Heart left ventricle (tissue), 16 donors: ENCODE measurements around the gene HMCN2. TPM values are rescaled to one million over a fixed set of nuclear protein-coding genes. Genes with fewer than 3 reads are reported as not detected.

Experiments used
- ATAC-seq, 4 donors: fragments of 200-7000 bp; cut with Tn5 transposase; one replicate each; pipeline ENCODE4 v1.9.1; 2020 to 2022; ENCODE audit warnings: moderate library complexity in 4 of 4, mild to moderate bottlenecking in 3 of 4, moderate number of reproducible peaks in 1 of 4
- DNase-seq, 5 donors: peaks; one replicate each; pipeline ENCODE4 v3.0.0-alpha.2; 2020
- H3K27ac ChIP-seq, 12 donors: fragments of 200-600 bp; sonication (generic) in 4 of 12; one replicate each; pipeline versions ENCODE4 v1.5.0 to v1.8.0; 2016 to 2022; ENCODE audit warnings: mild to moderate bottlenecking in 2 of 12
- H3K27me3 ChIP-seq, 9 donors: fragments of 200-600 bp; sonication (generic) in 2 of 9; one replicate each; pipeline versions ENCODE4 v1.5.1 to v1.8.0; 2016 to 2022; ENCODE audit warnings: mild to moderate bottlenecking in 3 of 9
- H3K36me3 ChIP-seq, 9 donors: fragments of 200-600 bp; sonication (generic) in 2 of 9; one replicate each; pipeline versions ENCODE4 v1.5.0 to v1.8.0; 2018 to 2022; ENCODE audit warnings: mild to moderate bottlenecking in 2 of 9
- H3K4me1 ChIP-seq, 12 donors: fragments of 200-600 bp; sonication (generic) in 4 of 12; one replicate each; pipeline versions ENCODE4 v1.5.0 to v1.8.0; 2016 to 2022; ENCODE audit warnings: mild to moderate bottlenecking in 3 of 12
- H3K4me3 ChIP-seq, 12 donors: fragments of 200-600 bp; sonication (generic) in 4 of 12; one replicate each; pipeline versions ENCODE4 v1.5.0 to v1.8.0; 2017 to 2022; ENCODE audit warnings: mild to moderate bottlenecking in 9 of 12, moderate library complexity in 4 of 12
- H3K9me3 ChIP-seq, 12 donors: fragments of 200-600 bp; sonication (generic) in 4 of 12; one replicate each; pipeline versions ENCODE4 v1.5.0 to v1.8.0; 2016 to 2022; ENCODE audit warnings: mild to moderate bottlenecking in 1 of 12
- POLR2A ChIP-seq, 2 donors: fragments of 450-650 bp; IDR thresholded peaks; one replicate each; pipeline ENCODE4 v1.6.1; 2017; ENCODE audit warnings: antibody characterized with exemption in 2 of 2, mild to moderate bottlenecking in 2 of 2, moderate library complexity in 2 of 2
- WGBS, 4 donors: extraction: QIAGEN DNeasy Blood & Tissue Kit in 2 of 4; methylation state at CpG; one replicate each; pipeline versions ENCODE4 v1.1.5 to v1.1.7; 2013 to 2018; 5-methylcytosine and 5-hydroxymethylcytosine counted together
- intact Hi-C, 10 donors: fragments of 100-400 bp; cut with DNase I; formaldehyde crosslinking; loops; one replicate each; pipeline versions ENCODE4 v1.11.1 to v1.14.2; 2022
- polyA plus RNA-seq, 2 donors: library from polyadenylated mRNA; stranded (reverse); fragments of 200-250 nt; gene quantifications; one replicate each; pipeline ENCODE4 v1.2.3, GENCODE V29; 2013
- total RNA-seq, 9 donors: library from RNA; depleted of rRNA in 2 of 9; stranded (reverse); fragments of >200 nt in 2 of 9; fragmentation: NEBNext Ultra II Directional in 3 of 9; extraction: Animal tissue kit (Norgen Biotek cat#: 25700) in 3 of 9; gene quantifications; one replicate each; pipeline versions ENCODE4 v1.1.0 to v1.2.4, GENCODE V29; 2016 to 2023
- TF ChIP-seq, protein P1 (sequence below), 12 donors: fragments of 200-600 bp; sonication (generic) in 4 of 12; IDR thresholded peaks; one replicate each; pipeline versions ENCODE4 v1.5.0 to v1.8.0; 2018 to 2022; ENCODE audit warnings: antibody characterized with exemption in 12 of 12, mild to moderate bottlenecking in 5 of 12
- donor health status: ischemic (EF 13 %, LVEDD 7.1; RV severe dilation, severe dysfunction).
- donor health status: healthy with polysubstance abuse.
- donor health status: DM: no; HTN: yes; CAD: no.
- donor health status: DM: no; HTN: no; CAD: no.
- donor health status: ischemic (EF 25% LVEDD 6.9; RV normal size, moderate dysfunction).
- donor health status: ischemic (EF 25% LVEDD 5.7; RV mildly dilated, moderate dysfunction).
- donor health status: healthy.
- donor health status: DM: yes; HTN: yes; CAD: no.
- donor health status: ischemic (EF 35%, LVEDD 5.7; RV mildly dilated, moderate dysfunction).
- donor health status: nonischemic (EF 11% LVEDD 7.7; RV severe dilation, severe dysfunction).
- donor health status: DM: yes; HTN: yes; CAD: no.
- donor health status: PGD.
- donor health status: ischemic (EF 29% LVEDD 5.4; RV normal size, mild dysfunction).
- donor health status: nonischemic (EF 23%, LVEDD 6.1; RV moderate dilation, normal function).

The HMCN2 gene
- total and polyA plus RNA-seq, 11 donors, result 2.3 to 10.4 (median 4.3) TPM

DNA sequence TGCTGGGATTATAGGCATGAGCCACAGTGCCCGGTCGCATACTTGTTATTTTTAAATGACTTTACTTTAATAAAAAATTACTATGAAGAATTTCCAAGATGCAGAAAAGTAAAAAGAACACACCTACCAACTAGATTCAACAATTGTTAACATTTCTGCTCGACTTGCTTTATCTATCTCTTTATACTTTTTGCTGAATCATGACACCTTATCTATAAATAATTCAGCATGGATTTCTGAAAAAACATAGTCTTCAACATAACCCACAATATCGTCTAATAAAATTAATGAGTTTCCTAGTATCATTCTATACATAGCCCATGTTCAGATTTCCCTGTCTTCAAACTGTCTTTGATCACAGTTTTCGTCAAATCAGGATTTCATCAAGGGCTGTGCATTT is 25.9 kb downstream of the HMCN2 start:
- TF ChIP-seq, protein P1, sequence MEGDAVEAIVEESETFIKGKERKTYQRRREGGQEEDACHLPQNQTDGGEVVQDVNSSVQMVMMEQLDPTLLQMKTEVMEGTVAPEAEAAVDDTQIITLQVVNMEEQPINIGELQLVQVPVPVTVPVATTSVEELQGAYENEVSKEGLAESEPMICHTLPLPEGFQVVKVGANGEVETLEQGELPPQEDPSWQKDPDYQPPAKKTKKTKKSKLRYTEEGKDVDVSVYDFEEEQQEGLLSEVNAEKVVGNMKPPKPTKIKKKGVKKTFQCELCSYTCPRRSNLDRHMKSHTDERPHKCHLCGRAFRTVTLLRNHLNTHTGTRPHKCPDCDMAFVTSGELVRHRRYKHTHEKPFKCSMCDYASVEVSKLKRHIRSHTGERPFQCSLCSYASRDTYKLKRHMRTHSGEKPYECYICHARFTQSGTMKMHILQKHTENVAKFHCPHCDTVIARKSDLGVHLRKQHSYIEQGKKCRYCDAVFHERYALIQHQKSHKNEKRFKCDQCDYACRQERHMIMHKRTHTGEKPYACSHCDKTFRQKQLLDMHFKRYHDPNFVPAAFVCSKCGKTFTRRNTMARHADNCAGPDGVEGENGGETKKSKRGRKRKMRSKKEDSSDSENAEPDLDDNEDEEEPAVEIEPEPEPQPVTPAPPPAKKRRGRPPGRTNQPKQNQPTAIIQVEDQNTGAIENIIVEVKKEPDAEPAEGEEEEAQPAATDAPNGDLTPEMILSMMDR (IDR thresholded peaks at IDR 0.05), result no peak
- TF ChIP-seq POLR2A (IDR thresholded peaks at IDR 0.05), result no peak
- WGBS, 4 donors, result 68 to 76% (median 69%) methylated on average over 5 of the region's 5 CpGs
- intact Hi-C loops, result no loop called here
- Histone ChIP-seq H3K27me3 (peaks cover 0 to 23% (median 2%) of the 10 kb centered on the region in 9 donors), H3K4me3 (no peak overlapping the region), H3K36me3 (no peaks in the 10 kb centered on the region), H3K27ac (peak overlapping the region in 1 of 12 donors; percentile 59), H3K4me1 (peaks cover 0 to 42% (median 8%) of the 10 kb centered on the region in 12 donors), H3K9me3 (no peaks in the 10 kb centered on the region)
- ATAC-seq (no peak), DNase-seq (no peak)

DNA sequence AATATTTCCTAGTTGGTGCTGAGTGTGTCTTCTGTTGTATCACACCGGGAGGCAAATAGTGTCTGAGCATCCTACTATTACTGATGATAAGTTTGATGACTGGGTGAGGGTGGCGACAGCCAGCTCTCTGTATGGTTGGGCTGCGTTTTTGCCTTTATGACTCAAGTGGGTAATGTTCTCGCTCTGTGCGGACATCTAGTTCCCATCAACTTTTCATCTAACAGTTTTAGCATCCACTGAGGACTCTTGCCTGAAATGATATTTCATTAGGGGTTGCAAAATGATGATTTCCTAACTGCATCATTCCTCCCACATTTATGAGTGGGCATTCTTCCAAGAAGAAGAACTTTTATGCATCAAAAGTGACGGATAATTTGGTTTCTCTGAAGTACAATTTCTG is 26.5 kb downstream of the HMCN2 start:
- no peak for TF ChIP-seq POLR2A (IDR thresholded peaks at IDR 0.05)
- TF ChIP-seq, protein P1 (IDR thresholded peaks at IDR 0.05), result no peak
- no peaks in the 10 kb centered on the region for H3K9me3 ChIP-seq
- H3K4me1 ChIP-seq, result peaks cover 0 to 39% (median 8%) of the 10 kb centered on the region in 12 donors
- H3K27me3 ChIP-seq, result peaks cover 0 to 23% (median 2%) of the 10 kb centered on the region in 9 donors
- ATAC-seq, result no peak
- H3K27ac ChIP-seq, result peak overlapping the region in 1 of 12 donors; percentile 59
- intact Hi-C loops, result no loop called here
- H3K4me3 ChIP-seq, result no peak overlapping the region
- no peaks in the 10 kb centered on the region for H3K36me3 ChIP-seq
- 60 to 64% (median 61%) methylated on average over 6 of the region's 6 CpGs for WGBS, 4 donors
- DNase-seq, result peak in 3 of 5 donors; percentile 10 to 22 (median 12)

DNA sequence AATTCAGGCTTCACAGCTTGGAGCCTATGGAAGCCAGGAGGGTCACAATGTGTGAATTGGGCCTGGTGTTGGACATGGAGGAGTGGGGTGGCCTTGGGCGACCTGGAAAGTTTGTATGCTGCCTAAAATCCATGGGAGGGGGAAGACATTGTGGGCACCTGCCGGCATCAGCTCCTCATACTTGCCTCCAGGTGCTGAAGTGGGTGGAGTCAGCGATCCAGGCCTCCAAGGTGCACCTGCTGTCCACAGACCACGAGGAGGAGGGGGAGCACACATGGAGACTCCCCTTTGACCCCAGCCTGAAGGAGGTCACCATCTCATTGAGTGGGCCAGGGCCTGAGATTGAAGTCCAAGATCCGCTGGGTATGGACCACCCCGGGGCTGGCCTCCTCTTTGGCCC is 29.1 kb downstream of the HMCN2 start:
- Histone ChIP-seq H3K9me3 (no peaks in the 10 kb centered on the region), H3K27ac (no peak overlapping the region), H3K4me1 (peaks cover 0 to 25% (median 0%) of the 10 kb centered on the region in 12 donors), H3K27me3 (peaks cover 0 to 5% (median 2%) of the 10 kb centered on the region in 9 donors), H3K4me3 (no peak overlapping the region), H3K36me3 (peaks cover 0 to 3% (median 0%) of the 10 kb centered on the region in 9 donors)
- DNase-seq (peak in 3 of 5 donors; percentile 7 to 26 (median 16)), ATAC-seq (no peak)
- intact Hi-C loops, result no loop called here
- no peak for TF ChIP-seq POLR2A (IDR thresholded peaks at IDR 0.05)
- TF ChIP-seq, protein P1 (IDR thresholded peaks at IDR 0.05), result no peak
- 75 to 84% (median 76%) methylated on average over 3 to 6 of the region's 6 CpGs for WGBS, 4 donors

DNA sequence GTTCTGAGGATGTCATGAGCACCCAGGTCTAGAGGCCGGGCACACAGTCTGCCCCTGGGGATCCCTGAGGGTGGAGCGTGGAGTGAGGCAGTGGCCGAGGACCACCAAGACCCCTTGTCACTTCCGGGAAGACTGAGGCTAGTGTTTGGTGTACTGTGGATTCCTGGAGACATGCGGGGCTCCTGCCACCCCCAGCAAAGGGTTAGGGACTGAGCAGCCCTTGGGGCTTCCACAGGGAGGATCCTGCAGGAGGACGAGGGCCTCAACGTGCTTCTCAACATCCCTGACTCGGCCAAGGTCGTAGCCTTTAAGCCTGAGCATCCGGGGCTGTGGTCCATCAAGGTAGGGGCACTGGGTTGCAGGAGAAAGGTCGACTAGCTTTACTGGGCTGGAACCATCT is 29.9 kb downstream of the HMCN2 start:
- intact Hi-C loops, result no loop called here
- Histone ChIP-seq H3K4me1 (peaks cover 0 to 19% (median 0%) of the 10 kb centered on the region in 12 donors), H3K4me3 (no peak overlapping the region), H3K9me3 (no peaks in the 10 kb centered on the region), H3K27ac (no peak overlapping the region), H3K27me3 (peaks cover 0 to under 1% (median 0%) of the 10 kb centered on the region in 9 donors), H3K36me3 (peaks cover 0 to 3% (median 0%) of the 10 kb centered on the region in 9 donors)
- DNase-seq (peak in 3 of 5 donors; percentile 6 to 33 (median 15)), ATAC-seq (no peak)
- WGBS, 4 donors, result 63 to 84% (median 76%) methylated on average over 5 to 11 of the region's 11 CpGs
- TF ChIP-seq POLR2A (IDR thresholded peaks at IDR 0.05), result no peak
- TF ChIP-seq, protein P1 (IDR thresholded peaks at IDR 0.05), result no peak
